Psoas muscle (tissue), 8 donors: ENCODE results near the gene TKTL2. TPM values are rescaled to one million over a fixed set of nuclear protein-coding genes. Genes with fewer than 3 reads are reported as not detected.
"Not testable (repeated sequence)": the region's sequence is repeated elsewhere in the genome, so short reads cannot be mapped to it uniquely, and the experiment has no call there.

ENCODE experiments used
- ATAC-seq, 4 donors: fragments of 200-7000 bp; cut with Tn5 transposase; one replicate each; pipeline ENCODE4 v1.9.1; 2020; ENCODE audit warnings: moderate library complexity in 3 of 4, mild to moderate bottlenecking in 2 of 4
- DNase-seq, 2 donors: peaks; one replicate each; pipeline ENCODE4 v3.0.0-alpha.2; 2020
- H3K27ac ChIP-seq: fragments of 200-600 bp; one replicate; pipeline ENCODE4 v1.8.0; 2022
- H3K27me3 ChIP-seq, 3 donors: fragments of 200-600 bp in 1 of 3; one replicate each; pipeline versions ENCODE4 v1.6.1 to v1.8.0; 2013 to 2022; ENCODE audit warnings: low read length in 2 of 3, mild to moderate bottlenecking in 2 of 3, moderate library complexity in 1 of 3; ENCODE audit not compliant: insufficient read depth in 3 of 3
- H3K36me3 ChIP-seq, 2 donors: fragments of 200-600 bp in 1 of 2; one replicate each; pipeline versions ENCODE4 v1.6.1 to v1.8.0; 2013 to 2022; ENCODE audit warnings: low read depth in 1 of 2, mild to moderate bottlenecking in 1 of 2, moderate library complexity in 1 of 2; ENCODE audit not compliant: insufficient read depth in 1 of 2
- H3K4me1 ChIP-seq: fragments of 200-600 bp; one replicate; pipeline ENCODE4 v1.8.0; 2022
- H3K4me3 ChIP-seq: fragments of 200-600 bp; one replicate; pipeline ENCODE4 v1.8.0; 2022; ENCODE audit warnings: mild to moderate bottlenecking
- H3K9me3 ChIP-seq: fragments of 200-600 bp; one replicate; pipeline ENCODE4 v1.8.0; 2022
- CTCF ChIP-seq: fragments of 200-600 bp; IDR thresholded peaks from one replicate; pipeline ENCODE4 v1.8.0; 2022; ENCODE audit warnings: antibody characterized with exemption
- WGBS, 3 donors: extraction: QIAGEN DNeasy Blood & Tissue Kit; methylation state at CpG; one replicate each; pipeline versions ENCODE4 v1.1.6 to v1.1.7; 2013; 5-methylcytosine and 5-hydroxymethylcytosine counted together
- intact Hi-C, 2 donors: fragments of 100-400 bp; cut with DNase I; formaldehyde crosslinking; loops; one replicate each; pipeline versions ENCODE4 v1.11.0 to v1.14.2; 2022
- polyA plus RNA-seq, 3 donors: library from polyadenylated mRNA; stranded (reverse); fragments of 200-250 nt; gene quantifications; one replicate each; pipeline ENCODE4 v1.2.3, GENCODE V29; 2013
- total RNA-seq, 4 donors: library from RNA; stranded (reverse); fragmentation: NEBNext Ultra II Directional in 2 of 4; extraction: Animal tissue kit (Norgen Biotek cat#: 25700) in 2 of 4; gene quantifications; one replicate each; pipeline versions ENCODE4 v1.2.1 to v1.2.4, GENCODE V29; 2021 to 2023
- donor health status: healthy with polysubstance abuse.
- donor health status: DM: no; HTN: no; CAD: no; lungs with moderate emphysema.
- donor health status: Bipolar disorder and iron deficiency.
- donor health status: healthy.
- donor health status: DM: yes; HTN: yes; CAD: no.
- donor health status: DM: no; HTN: no; CAD: no.
- donor health status: DM: no; HTN: no; CAD: no.
- donor health status: DM: yes; HTN: yes; CAD: no.

Gene TKTL2
- total and polyA plus RNA-seq, 7 donors, result not detected

GRCh38 chr4:163467082-163467770 is 6.3 kb downstream of the TKTL2 start:
- ATAC-seq (no peak), DNase-seq (no peak)
- Histone ChIP-seq H3K27me3 (peaks cover 0 to 2% (median 0%) of the 10 kb centered on the region in 3 donors), H3K27ac (no peak overlapping the region), H3K36me3 (no peaks in the 10 kb centered on the region), H3K9me3 (no peaks in the 10 kb centered on the region), H3K4me1 (no peaks in the 10 kb centered on the region), H3K4me3 (no peak overlapping the region)
- 83 to 89% (median 84%) methylated on average over 4 of the region's 4 CpGs for WGBS, 3 donors
- intact Hi-C loops, result no loop called here
- no peak for TF ChIP-seq CTCF

- no peak overlapping the region for H3K27ac ChIP-seq
- intact Hi-C loops, result no loop called here
- no peaks in the 10 kb centered on the region for H3K36me3 ChIP-seq
- DNase-seq (no peak), ATAC-seq (no peak)
- H3K4me3 ChIP-seq, result no peak overlapping the region
- no peaks in the 10 kb centered on the region for H3K4me1 ChIP-seq
- WGBS, 3 donors, result 84 to 88% (median 85%) methylated on average over 5 of the region's 5 CpGs
- no peak for TF ChIP-seq CTCF
- H3K9me3 ChIP-seq, result no peaks in the 10 kb centered on the region
- peaks cover 0 to 2% (median 0%) of the 10 kb centered on the region in 3 donors for H3K27me3 ChIP-seq
These were observed 11.0 kb downstream of the TKTL2 start for GRCh38 chr4:163462556-163462955.

GRCh38 chr4:163448540-163449203 is 24.9 kb downstream of the TKTL2 start:
- Histone ChIP-seq H3K4me3 (no peak overlapping the region), H3K36me3 (no peaks in the 10 kb centered on the region), H3K4me1 (no peaks in the 10 kb centered on the region), H3K27me3 (no peaks in the 10 kb centered on the region), H3K27ac (no peak overlapping the region), H3K9me3 (no peaks in the 10 kb centered on the region)
- no peak for TF ChIP-seq CTCF
- ATAC-seq (no peak), DNase-seq (no peak)
- 68 to 71% (median 69%) methylated on average over 6 of the region's 6 CpGs for whole genome bisulfite sequencing, 3 donors
- intact Hi-C loops, result no loop called here

GRCh38 chr4:163447481-163447880 is 26.1 kb downstream of the TKTL2 start:
- Histone ChIP-seq H3K27ac (no peak overlapping the region), H3K4me3 (no peak overlapping the region), H3K27me3 (no peaks in the 10 kb centered on the region), H3K36me3 (no peaks in the 10 kb centered on the region), H3K4me1 (no peaks in the 10 kb centered on the region), H3K9me3 (no peaks in the 10 kb centered on the region)
- ATAC-seq (no peak), DNase-seq (no peak)
- intact Hi-C loops, result no loop called here
- no peak for TF ChIP-seq CTCF
- 42 to 57% (median 56%) methylated on average over 1 of the region's 1 CpG for WGBS, 3 donors

GRCh38 chr4:163447023-163447422 is 26.5 kb downstream of the TKTL2 start:
- WGBS, 3 donors, result 79 to 85% (median 80%) methylated on average over 12 of the region's 12 CpGs
- H3K9me3 ChIP-seq, intact Hi-C loops, ATAC-seq, H3K36me3 ChIP-seq, DNase-seq, H3K4me3 ChIP-seq, H3K27ac ChIP-seq, H3K27me3 ChIP-seq, H3K4me1 ChIP-seq: not testable (repeated sequence)
